WTC11 (cell line): ENCODE measurements around the gene LGR4. TPM values are rescaled to one million over a fixed set of nuclear protein-coding genes. Genes with fewer than 3 reads are reported as not detected.

Experiments
- ATAC-seq: fragments of 200-7000 bp; cut with Tn5 transposase; 2 replicates; pipeline ENCODE4 v1.10.0; 2021; ENCODE audit warnings: mild to moderate bottlenecking, moderate library complexity
- CTCF ChIA-PET: fragments of 300-600 bp; sonication (Branson Sonifier 250); formaldehyde crosslinking; loops from one replicate; lab custom pipeline; 2021; ENCODE audit warnings: antibody characterized with exemption; lab: Charles Lee
- POLR2A ChIA-PET: fragments of 350-600 bp; sonication (Branson Sonifier 250); formaldehyde crosslinking; loops from one replicate; lab custom pipeline; 2021; ENCODE audit warnings: antibody characterized with exemption; lab: Charles Lee
- DNase-seq: peaks from one replicate; pipeline ENCODE4 v3.0.0; 2021; ENCODE audit warnings: low spot score
- H3K27ac Mint-ChIP-seq: 2 replicates; pipeline ENCODE4 v1.8.0; 2021; ENCODE audit warnings: mixed read lengths
- H3K27me3 Mint-ChIP-seq: 2 replicates; pipeline ENCODE4 v1.8.0; 2021; ENCODE audit warnings: low read depth, mild to moderate bottlenecking, moderate library complexity, mixed read lengths
- H3K36me3 Mint-ChIP-seq: 2 replicates; pipeline ENCODE4 v1.8.0; 2021; ENCODE audit warnings: mixed read lengths
- H3K4me1 Mint-ChIP-seq: 2 replicates; pipeline ENCODE4 v1.8.0; 2022; ENCODE audit warnings: mixed read lengths
- H3K4me3 Mint-ChIP-seq: 2 replicates; pipeline ENCODE4 v1.8.0; 2021; ENCODE audit warnings: mild to moderate bottlenecking, moderate library complexity, mixed read lengths
- H3K9me3 Mint-ChIP-seq: 2 replicates; pipeline ENCODE4 v1.8.0; 2021; ENCODE audit warnings: mixed read lengths
- CBFB ChIP-seq: sonication (generic); formaldehyde crosslinking; IDR thresholded peaks from 2 replicates; pipeline ENCODE4 v1.8.1; 2022; ENCODE audit warnings: mild to moderate bottlenecking, low read depth, missing genetic modification reagents
- E2F4 ChIP-seq: sonication (generic); formaldehyde crosslinking; IDR thresholded peaks from 2 replicates; pipeline ENCODE4 v1.8.1; 2022; ENCODE audit warnings: low read depth, mild to moderate bottlenecking, moderate library complexity, missing genetic modification reagents, borderline replicate concordance
- NFE2L1 ChIP-seq: sonication (generic); formaldehyde crosslinking; IDR thresholded peaks from 2 replicates; pipeline ENCODE4 v1.8.1; 2023; ENCODE audit warnings: missing genetic modification reagents
- NR3C1 ChIP-seq: sonication (generic); formaldehyde crosslinking; conservative IDR thresholded peaks from 2 replicates; pipeline ENCODE4 v1.8.1; 2023; ENCODE audit warnings: low read depth, mild to moderate bottlenecking, missing genetic modification reagents
- PREB ChIP-seq: sonication (generic); formaldehyde crosslinking; IDR thresholded peaks from 2 replicates; pipeline ENCODE4 v1.8.1; 2022; ENCODE audit warnings: mild to moderate bottlenecking, missing genetic modification reagents, moderate library complexity, borderline replicate concordance
- SMAD4 ChIP-seq: sonication (generic); formaldehyde crosslinking; IDR thresholded peaks from 2 replicates; pipeline ENCODE4 v1.8.0; 2022; ENCODE audit warnings: mild to moderate bottlenecking, missing genetic modification reagents
- STAT6 ChIP-seq: sonication (generic); formaldehyde crosslinking; conservative IDR thresholded peaks from 2 replicates; pipeline ENCODE4 v1.8.1; 2023; ENCODE audit warnings: mild to moderate bottlenecking, low read depth, missing genetic modification reagents, moderate library complexity
- ZMAT4 ChIP-seq: fragments of 250-450 bp; sonication (Bioruptor Pico); IDR thresholded peaks from 2 replicates; pipeline ENCODE4 v1.9.0; 2021; ENCODE audit warnings: mild to moderate bottlenecking
- ZNF121 ChIP-seq: sonication (generic); formaldehyde crosslinking; IDR thresholded peaks from 2 replicates; pipeline ENCODE4 v1.8.0; 2023; ENCODE audit warnings: missing genetic modification reagents
- microRNA-seq: library from miRNA; unstranded; fragments of <30 nt; microRNA quantifications from one replicate; pipeline ENCODE4 v1.2.0, GENCODE V29; 2022; ENCODE audit warnings: borderline number of aligned reads
- total RNA-seq: library from RNA; stranded (reverse); gene quantifications from 3 replicates; pipeline ENCODE4 v1.2.3, GENCODE V29; 2021

The LGR4 gene
- total RNA-seq, 1 experiment from 2014 or later: 53.8 TPM

GRCh38 chr11:27317751-27318150 lies 154.8 kb downstream of the LGR4 start:
- Mint-ChIP-seq H3K27ac (no peak overlapping the region), H3K4me1 (peaks cover 10% of the 10 kb centered on the region), H3K36me3 (peaks cover 20% of the 10 kb centered on the region), H3K4me3 (no peak overlapping the region), H3K9me3 (peaks cover 19% of the 10 kb centered on the region), H3K27me3 (peaks cover 2% of the 10 kb centered on the region; the same call in 1 of the 2 replicates)
- ATAC-seq: peak; percentile 67
- TF ChIP-seq CBFB (CRISPR knock-in tag) (no peak), ZMAT4 (CRISPR knock-in tag) (no peak), NR3C1 (no peak), E2F4 (no peak), PREB (no peak), NFE2L1 (no peak), STAT6 (CRISPR knock-in tag) (no peak), ZNF121 (no peak), SMAD4 (CRISPR knock-in tag) (no peak)
- ChIA-PET CTCF (no interaction called here), POLR2A (no interaction called here)
- no peak for DNase-seq

Small RNA genes lying within 50 kb of the gene (microRNA-seq; reads per million reads assigned to microRNA genes)
- gene MIR8087: not detected

Other genes with a start within 250 kb of the LGR4 start
- 18.9 to 23.7 TPM (median 22.8 TPM) in 3 replicates for gene CCDC34, start 109.6 kb downstream of the LGR4 start, total RNA-seq
- gene LIN7C, start 34.0 kb upstream of the LGR4 start, total RNA-seq: 38.5 to 41.5 TPM (median 39.4 TPM) in 3 replicates
- gene BDNF, start 227.7 kb upstream of the LGR4 start, total RNA-seq: 4.6 to 5.0 TPM (median 4.8 TPM) in 3 replicates